Measurements from ENCODE around the gene PCDHGA11.
"Not testable (repeated sequence)": the region's sequence is repeated elsewhere in the genome, so short reads cannot be mapped to it uniquely, and the experiment has no call there.

PCDHGA11 gene

GRCh38 chr5:141389153-141390042 lies 31.5 kb upstream of the PCDHGA11 start:
- in situ Hi-C loops (cut with HindIII; ENCODE audit: low pct_ligation_motif_present, low sequenced_read_pairs): no loop called here
- H3K27ac ChIP-seq: no peak overlapping the region
- H3K27me3 ChIP-seq (replicated peaks): no peaks in the 10 kb centered on the region
- no peaks in the 10 kb centered on the region for H3K36me3 ChIP-seq (replicated peaks)
- TF ChIP-seq, protein P1, sequence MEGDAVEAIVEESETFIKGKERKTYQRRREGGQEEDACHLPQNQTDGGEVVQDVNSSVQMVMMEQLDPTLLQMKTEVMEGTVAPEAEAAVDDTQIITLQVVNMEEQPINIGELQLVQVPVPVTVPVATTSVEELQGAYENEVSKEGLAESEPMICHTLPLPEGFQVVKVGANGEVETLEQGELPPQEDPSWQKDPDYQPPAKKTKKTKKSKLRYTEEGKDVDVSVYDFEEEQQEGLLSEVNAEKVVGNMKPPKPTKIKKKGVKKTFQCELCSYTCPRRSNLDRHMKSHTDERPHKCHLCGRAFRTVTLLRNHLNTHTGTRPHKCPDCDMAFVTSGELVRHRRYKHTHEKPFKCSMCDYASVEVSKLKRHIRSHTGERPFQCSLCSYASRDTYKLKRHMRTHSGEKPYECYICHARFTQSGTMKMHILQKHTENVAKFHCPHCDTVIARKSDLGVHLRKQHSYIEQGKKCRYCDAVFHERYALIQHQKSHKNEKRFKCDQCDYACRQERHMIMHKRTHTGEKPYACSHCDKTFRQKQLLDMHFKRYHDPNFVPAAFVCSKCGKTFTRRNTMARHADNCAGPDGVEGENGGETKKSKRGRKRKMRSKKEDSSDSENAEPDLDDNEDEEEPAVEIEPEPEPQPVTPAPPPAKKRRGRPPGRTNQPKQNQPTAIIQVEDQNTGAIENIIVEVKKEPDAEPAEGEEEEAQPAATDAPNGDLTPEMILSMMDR (IDR thresholded peaks at IDR 0.05; ENCODE audit: low read depth, low read length, missing control alignments): no peak
- no peak for DNase-seq
- H3K4me3 ChIP-seq (ENCODE audit: low read depth, low read length): no peak overlapping the region

GRCh38 chr5:141392429-141393198 lies 28.2 kb upstream of the PCDHGA11 start, which contains the start of gene PCDHGA8:
PCDHGA8 (plus strand) TSS chr5:141392633; CDS start chr5:141392814, 181 bp downstream.
- TF ChIP-seq, protein P1 (IDR thresholded peaks at IDR 0.05; ENCODE audit: low read depth, low read length, missing control alignments): peak; percentile 21
- in situ Hi-C loops (cut with HindIII; ENCODE audit: low pct_ligation_motif_present, low sequenced_read_pairs): no loop called here
- DNase-seq: no peak
- Histone ChIP-seq H3K36me3 (replicated peaks) (no peaks in the 10 kb centered on the region), H3K4me3 (ENCODE audit: low read depth, low read length) (no peak within 1 kb of the TSS), H3K27ac (no peak within 1 kb of the TSS), H3K27me3 (replicated peaks) (no peaks in the 10 kb centered on the region)

DNA sequence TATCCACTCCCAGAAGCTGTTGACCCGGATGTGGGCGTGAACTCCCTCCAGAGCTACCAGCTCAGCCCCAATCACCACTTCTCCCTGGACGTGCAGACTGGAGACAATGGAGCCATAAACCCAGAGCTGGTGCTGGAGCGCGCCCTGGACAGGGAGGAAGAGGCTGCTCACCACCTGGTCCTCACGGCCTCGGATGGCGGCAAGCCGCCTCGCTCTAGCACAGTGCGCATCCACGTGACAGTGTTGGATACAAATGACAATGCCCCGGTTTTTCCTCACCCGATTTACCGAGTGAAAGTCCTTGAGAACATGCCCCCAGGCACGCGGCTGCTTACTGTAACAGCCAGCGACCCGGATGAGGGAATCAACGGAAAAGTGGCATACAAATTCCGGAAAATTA lies 27.6 kb upstream of the PCDHGA11 start:
- Histone ChIP-seq H3K36me3 (replicated peaks) (no peaks in the 10 kb centered on the region), H3K27me3 (replicated peaks) (no peaks in the 10 kb centered on the region), H3K4me3 (ENCODE audit: low read depth, low read length) (no peak overlapping the region), H3K27ac (no peak overlapping the region)
- no peak for DNase-seq
- TF ChIP-seq, protein P1 (IDR thresholded peaks at IDR 0.05; ENCODE audit: low read depth, low read length, missing control alignments): no peak
- in situ Hi-C loops (cut with HindIII; ENCODE audit: low pct_ligation_motif_present, low sequenced_read_pairs): no loop called here

- in situ Hi-C loops (cut with HindIII; ENCODE audit: low pct_ligation_motif_present, low sequenced_read_pairs); H3K27me3 ChIP-seq (replicated peaks); H3K27ac ChIP-seq; DNase-seq; H3K4me3 ChIP-seq (ENCODE audit: low read depth, low read length); H3K36me3 ChIP-seq (replicated peaks): not testable (repeated sequence)
Measured at GRCh38 chr5:141394401-141395187, 26.3 kb upstream of the PCDHGA11 start.

DNA sequence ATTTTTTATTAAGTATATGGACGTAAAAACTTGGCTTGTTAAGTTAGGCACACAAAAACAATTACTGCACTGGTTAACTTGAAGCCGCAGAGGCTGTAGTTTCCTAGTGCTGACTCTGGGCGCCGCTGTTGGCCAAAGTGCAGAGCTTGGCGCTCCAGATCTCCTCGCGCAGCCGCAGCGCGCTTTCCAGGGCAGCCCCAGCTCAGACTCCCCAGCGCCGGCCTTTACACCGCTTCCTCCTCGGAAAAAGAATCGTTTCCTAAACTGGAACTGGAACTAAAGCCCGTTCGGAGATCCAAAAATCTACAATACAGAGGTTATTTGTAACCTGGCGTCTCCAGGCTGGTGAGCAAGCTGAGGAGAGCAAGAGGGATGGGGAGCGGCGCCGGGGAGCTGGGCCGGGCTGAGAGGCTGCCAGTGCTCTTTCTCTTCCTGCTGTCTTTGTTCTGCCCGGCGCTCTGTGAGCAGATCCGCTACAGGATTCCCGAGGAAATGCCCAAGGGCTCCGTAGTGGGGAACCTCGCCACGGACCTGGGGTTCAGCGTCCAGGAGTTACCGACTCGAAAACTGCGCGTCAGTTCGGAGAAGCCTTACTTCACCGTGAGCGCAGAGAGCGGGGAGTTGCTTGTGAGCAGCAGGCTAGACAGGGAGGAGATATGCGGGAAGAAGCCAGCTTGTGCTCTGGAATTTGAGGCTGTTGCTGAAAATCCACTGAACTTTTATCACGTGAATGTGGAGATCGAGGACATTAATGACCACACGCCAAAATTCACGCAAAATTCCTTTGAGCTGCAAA lies 22.9 kb upstream of the PCDHGA11 start, which contains the start of gene PCDHGB5:
Gene PCDHGB5 (plus strand): TSS at position 192 of the 796 bp plus-strand sequence. CDS start 181 bp downstream, at position 373.
- DNase-seq: peak; percentile 62
- H3K27ac ChIP-seq; H3K27me3 ChIP-seq (replicated peaks); H3K36me3 ChIP-seq (replicated peaks); in situ Hi-C loops (cut with HindIII; ENCODE audit: low pct_ligation_motif_present, low sequenced_read_pairs): not testable (repeated sequence)
- peak within 1 kb of the TSS; percentile 42 for H3K4me3 ChIP-seq (ENCODE audit: low read depth, low read length)
- TF ChIP-seq, protein P1 (IDR thresholded peaks at IDR 0.05; ENCODE audit: low read depth, low read length, missing control alignments): peak; percentile 71
